GM23338 (cell line): ENCODE data around the gene FAM110A. TPM values are rescaled to one million over a fixed set of nuclear protein-coding genes. Genes with fewer than 3 reads are reported as not detected.

Source experiments
- EZH2phosphoT487 ChIP-seq: fragments of 200-600 bp; sonication (generic); IDR thresholded peaks from one replicate; pipeline ENCODE4 v1.8.1; 2018; ENCODE audit warnings: antibody characterized with exemption; ENCODE audit not compliant: unreplicated experiment
- NANOG ChIP-seq: IDR thresholded peaks from 2 replicates; pipeline ENCODE4 v1.6.1; 2016; ENCODE audit warnings: antibody characterized with exemption, borderline replicate concordance
- POLR2AphosphoS5 ChIP-seq: IDR thresholded peaks from 2 replicates; pipeline ENCODE4 v1.6.1; 2016; ENCODE audit warnings: antibody characterized with exemption, low read depth
- REST ChIP-seq: IDR thresholded peaks from one replicate; pipeline ENCODE4 v1.6.1; 2018; ENCODE audit warnings: antibody characterized with exemption; ENCODE audit not compliant: unreplicated experiment
- STAT1 ChIP-seq: IDR thresholded peaks from one replicate; pipeline ENCODE4 v1.6.1; 2016; ENCODE audit warnings: antibody characterized with exemption; ENCODE audit not compliant: unreplicated experiment
- ZNF331 ChIP-seq: fragments of 250-450 bp; sonication (Bioruptor Pico); IDR thresholded peaks from 2 replicates; pipeline ENCODE4 v1.5.0; 2020; ENCODE audit warnings: low read depth, mild to moderate bottlenecking, moderate library complexity
- ZNF462 ChIP-seq: fragments of 250-450 bp; sonication (Bioruptor Pico); IDR thresholded peaks from 2 replicates; pipeline ENCODE4 v1.5.0; 2020; ENCODE audit warnings: mild to moderate bottlenecking, moderate library complexity
- polyA plus RNA-seq: library from polyadenylated mRNA; unstranded; fragments of >200 nt; fragmentation: Nextera tagmentation; extraction: Ambion mirVana; gene quantifications from 2 replicates; pipeline ENCODE4 v1.2.1, GENCODE V29; 2016
- total RNA-seq: library from RNA; depleted of rRNA; stranded (reverse); fragments of >200 nt; shearing (Covaris generic); gene quantifications from 2 replicates; pipeline ENCODE4 v1.2.3, GENCODE V29; 2014

FAM110A gene
- total and polyA plus RNA-seq, 2 experiments from 2014 or later: 10.7 to 13.7 TPM

- no peak for TF ChIP-seq ZNF462 (CRISPR knock-in tag)
- TF ChIP-seq STAT1: no peak
- no peak for TF ChIP-seq POLR2AphosphoS5
- no peak for TF ChIP-seq EZH2phosphoT487
- TF ChIP-seq REST: no peak
- TF ChIP-seq NANOG: no peak
- no peak for TF ChIP-seq ZNF331 (CRISPR knock-in tag)
Observed at GRCh38 chr20:879626-880025, 46.1 kb downstream of the FAM110A start (continued).
